ENCODE results near the gene CERS5. TPM values are rescaled to one million over a fixed set of nuclear protein-coding genes. Genes with fewer than 3 reads are reported as not detected.

The CERS5 gene
- polyA plus RNA-seq, 1 donor (not counting 4 experiments of a cell fraction or from before 2014, with no cell fraction given), result 72.3 TPM

GRCh38 chr12:50203691-50204090, 36.5 kb upstream of the CERS5 start:
- DNase-seq (ENCODE audit: low read depth, low spot score), result no peak
- H3K27ac ChIP-seq (ENCODE audit: control insufficient read depth, insufficient read depth, low read length), result peak overlapping the region; percentile 67
- peak overlapping the region; percentile 7 for H3K4me2 ChIP-seq (ENCODE audit: control insufficient read depth, extremely low read depth, insufficient read depth, low read depth, low read length)

GRCh38 chr12:50201987-50202521, 34.9 kb upstream of the CERS5 start:
- Histone ChIP-seq H4K20me1 (ENCODE audit: control insufficient read depth, extremely low read depth, insufficient read depth, low read length) (no peaks in the 10 kb centered on the region), H3K79me2 (ENCODE audit: control insufficient read depth, insufficient read depth, low read length) (peaks cover 68% of the 10 kb centered on the region), H3K4me1 (ENCODE audit: control insufficient read depth, extremely low read depth, insufficient read depth, low read length) (peaks cover 62% of the 10 kb centered on the region), H3K9ac (ENCODE audit: control insufficient read depth, extremely low read depth, insufficient read depth, low read length) (peak overlapping the region; percentile 8), H3K36me3 (ENCODE audit: control insufficient read depth in 2 of 2, extremely low read depth in 1 of 2, insufficient read depth in 2 of 2, low read length in 2 of 2) (peaks cover 26 to 55% of the 10 kb centered on the region in 2 experiments), H3K9me1 (ENCODE audit: control insufficient read depth, extremely low read depth, insufficient read depth, low read length) (no peaks in the 10 kb centered on the region), H3K4me3 (ENCODE audit: control insufficient read depth in 2 of 3, extremely low read depth in 1 of 3, insufficient read depth in 2 of 3, low read depth in 1 of 3, low read length in 3 of 3) (no peak overlapping the region), H3K27ac (ENCODE audit: control insufficient read depth, insufficient read depth, low read length) (peak overlapping the region; percentile 64), H2AFZ (ENCODE audit: control insufficient read depth, low read length) (no peak overlapping the region), H3K4me2 (ENCODE audit: control insufficient read depth, extremely low read depth, insufficient read depth, low read depth, low read length) (peak overlapping the region; percentile 59), H3K9me3 (ENCODE audit: control insufficient read depth, low read depth, low read length) (no peaks in the 10 kb centered on the region), H3K27me3 (ENCODE audit: control insufficient read depth, extremely low read depth, insufficient read depth, low read length) (no peaks in the 10 kb centered on the region)
- dilution Hi-C loops (cut with MboI; ENCODE audit: extremely low pct_ligation_motif_present, low sequenced_read_pairs), result no loop called here
- DNase-seq (ENCODE audit: low read depth, low spot score), result peak; percentile 83
- peak; percentile 78 for FAIRE-seq
- no peak for TF ChIP-seq CTCF (optimal IDR thresholded peaks at IDR 0.05 in 1 of 3, IDR thresholded peaks at IDR 0.05 in 1 of 3, conservative IDR thresholded peaks at IDR 0.05 in 1 of 3; ENCODE audit: extremely low read depth in 1 of 3, insufficient read depth in 2 of 3, low read length in 3 of 3)
- TF ChIP-seq EZH2 (IDR thresholded peaks at IDR 0.05; ENCODE audit: low read length), result no peak

More at GRCh38 chr12:50203691-50204090, 36.5 kb upstream of the CERS5 start:
- H3K4me3 ChIP-seq (ENCODE audit: control insufficient read depth in 2 of 3, extremely low read depth in 1 of 3, insufficient read depth in 2 of 3, low read depth in 1 of 3, low read length in 3 of 3), result no peak overlapping the region
- no peak for FAIRE-seq
- H3K9me1 ChIP-seq (ENCODE audit: control insufficient read depth, extremely low read depth, insufficient read depth, low read length), result no peaks in the 10 kb centered on the region
- no peaks in the 10 kb centered on the region for H4K20me1 ChIP-seq (ENCODE audit: control insufficient read depth, extremely low read depth, insufficient read depth, low read length)
- H3K4me1 ChIP-seq (ENCODE audit: control insufficient read depth, extremely low read depth, insufficient read depth, low read length), result peaks cover 74% of the 10 kb centered on the region
- peaks cover 73% of the 10 kb centered on the region for H3K79me2 ChIP-seq (ENCODE audit: control insufficient read depth, insufficient read depth, low read length)
- peaks cover 20 to 48% of the 10 kb centered on the region in 2 experiments for H3K36me3 ChIP-seq (ENCODE audit: control insufficient read depth in 2 of 2, extremely low read depth in 1 of 2, insufficient read depth in 2 of 2, low read length in 2 of 2)
- no peaks in the 10 kb centered on the region for H3K27me3 ChIP-seq (ENCODE audit: control insufficient read depth, extremely low read depth, insufficient read depth, low read length)
- no peak overlapping the region for H2AFZ ChIP-seq (ENCODE audit: control insufficient read depth, low read length)
- TF ChIP-seq EZH2 (IDR thresholded peaks at IDR 0.05; ENCODE audit: low read length) (no peak), CTCF (optimal IDR thresholded peaks at IDR 0.05 in 1 of 3, IDR thresholded peaks at IDR 0.05 in 1 of 3, conservative IDR thresholded peaks at IDR 0.05 in 1 of 3; ENCODE audit: extremely low read depth in 1 of 3, insufficient read depth in 2 of 3, low read length in 3 of 3) (no peak)
- H3K9ac ChIP-seq (ENCODE audit: control insufficient read depth, extremely low read depth, insufficient read depth, low read length), result no peak overlapping the region
- H3K9me3 ChIP-seq (ENCODE audit: control insufficient read depth, low read depth, low read length), result no peaks in the 10 kb centered on the region
- dilution Hi-C loops (cut with MboI; ENCODE audit: extremely low pct_ligation_motif_present, low sequenced_read_pairs), result no loop called here

Data from keratinocyte (primary cell).